C1 segment of cervical spinal cord (tissue), 14 donors: ENCODE results near the gene PSME3IP1.
"Not testable (repeated sequence)": the region's sequence is repeated elsewhere in the genome, so short reads cannot be mapped to it uniquely, and the experiment has no call there.

Experiments used
- DNase-seq, 14 donors: peaks; one replicate each; lab custom pipeline; 2025; lab: John Stamatoyannopoulos, UW

PSME3IP1 gene

GRCh38 chr16:57125969-57126368, 59.9 kb downstream of the PSME3IP1 start:
- DNase-seq = no peak

DNA sequence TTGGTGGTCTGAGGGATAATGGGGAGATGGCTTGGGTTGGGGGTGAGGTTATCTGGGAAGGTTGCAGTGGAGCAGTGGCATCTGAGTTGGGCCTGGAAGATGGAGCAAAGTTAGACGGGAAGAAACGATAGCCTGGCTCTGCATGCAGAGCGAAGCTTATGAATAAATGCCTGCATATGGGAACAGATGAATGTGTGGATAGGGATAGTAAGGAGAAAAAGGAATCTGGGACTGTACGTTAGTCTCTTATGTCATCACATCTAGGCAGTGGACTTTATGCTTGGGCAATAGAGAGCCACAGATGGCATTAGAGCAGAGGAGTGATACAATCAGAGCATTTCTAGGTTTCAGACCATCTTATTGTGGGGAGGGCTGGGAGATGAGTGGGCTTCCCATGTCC, 60.5 kb downstream of the PSME3IP1 start:
- no peak for DNase-seq

GRCh38 chr16:57123974-57124674, 61.7 kb downstream of the PSME3IP1 start:
- no peak for DNase-seq

GRCh38 chr16:57123216-57123973, 62.4 kb downstream of the PSME3IP1 start:
- DNase-seq = no peak

- no peak for DNase-seq
These were observed 67.3 kb downstream of the PSME3IP1 start for GRCh38 chr16:57118461-57119084.

- peak in 13 of 14 donors; percentile 59 to 95 (median 89) for DNase-seq
These were observed 70.2 kb downstream of the PSME3IP1 start for GRCh38 chr16:57115514-57116182.

- no peak for DNase-seq
These were observed 70.7 kb downstream of the PSME3IP1 start for GRCh38 chr16:57115168-57115513.

DNA sequence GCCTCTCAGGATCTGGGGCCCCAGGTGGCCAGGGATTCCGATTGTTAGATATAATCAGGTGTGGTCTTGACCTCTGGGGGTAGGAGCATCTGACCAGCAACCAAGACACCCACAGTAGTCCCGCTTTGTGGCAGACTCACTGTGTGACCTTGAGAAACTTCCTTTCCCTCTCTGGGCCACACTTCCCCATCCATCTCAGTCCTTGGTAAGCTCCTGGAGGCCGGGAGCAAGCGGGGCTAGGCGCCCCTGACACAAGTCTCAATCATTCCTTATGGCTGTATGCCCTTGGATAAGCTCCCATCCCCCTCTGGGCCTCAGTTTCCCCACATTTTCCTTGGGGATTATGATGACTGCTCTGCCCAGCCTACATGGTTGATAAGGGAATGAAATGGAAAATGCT, 72.2 kb downstream of the PSME3IP1 start:
- DNase-seq = no peak

- DNase-seq = peak in 3 of 14 donors; percentile 20 to 66 (median 32)
These were observed 72.8 kb downstream of the PSME3IP1 start for GRCh38 chr16:57113042-57113453.

DNA sequence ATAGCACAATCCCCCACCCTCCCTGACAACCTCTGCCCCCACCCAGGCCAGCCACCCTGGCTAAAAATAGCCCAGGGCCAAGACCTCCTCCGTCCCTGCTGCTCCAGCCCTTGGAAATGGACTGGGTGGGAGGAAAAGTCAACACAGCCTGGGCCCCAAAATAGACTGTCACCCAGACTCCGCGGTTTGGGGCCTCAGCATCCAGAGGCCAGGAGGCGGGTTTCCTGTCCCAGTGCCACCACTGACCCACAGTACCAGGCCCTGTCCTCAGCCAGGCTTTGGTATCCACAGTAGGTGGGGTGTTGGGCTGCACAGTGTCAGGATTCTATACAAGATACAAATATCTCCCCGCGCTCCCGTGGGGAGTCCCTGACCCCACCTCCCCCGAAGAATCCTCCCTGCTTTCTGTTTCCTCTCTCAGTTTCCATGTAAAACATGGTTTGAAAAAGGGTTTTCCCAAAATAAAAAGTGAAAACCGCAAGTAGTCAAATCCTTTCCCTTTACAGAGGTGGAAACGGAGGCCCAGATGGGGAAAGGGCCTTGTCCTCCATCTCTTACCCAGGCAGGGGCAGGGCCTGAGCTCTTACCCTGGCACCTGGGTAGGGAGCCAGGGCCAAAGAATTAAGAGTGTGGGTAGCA, 73.3 kb downstream of the PSME3IP1 start:
- no peak for DNase-seq

GRCh38 chr16:57111420-57111819, 74.4 kb downstream of the PSME3IP1 start:
- no peak for DNase-seq

DNA sequence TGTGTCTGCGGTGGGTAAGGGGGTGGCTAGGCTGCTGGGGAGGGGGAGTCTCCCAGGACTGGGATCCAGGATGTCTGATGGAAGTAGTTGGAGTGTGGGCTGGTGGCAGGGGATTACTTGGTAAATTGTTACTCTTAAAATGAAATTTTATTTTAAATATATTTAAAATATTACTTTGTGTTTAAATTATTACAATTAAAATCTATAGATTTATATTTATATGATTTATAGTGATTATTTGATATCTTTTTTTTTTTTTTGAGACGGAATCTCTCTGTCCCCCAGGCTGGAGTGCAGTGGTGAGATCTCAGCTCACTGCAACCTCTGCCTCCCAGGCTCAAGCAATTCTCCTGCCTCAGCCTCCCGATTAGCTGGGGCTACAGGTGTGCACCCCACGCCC, 74.9 kb downstream of the PSME3IP1 start:
- DNase-seq = no peak

DNA sequence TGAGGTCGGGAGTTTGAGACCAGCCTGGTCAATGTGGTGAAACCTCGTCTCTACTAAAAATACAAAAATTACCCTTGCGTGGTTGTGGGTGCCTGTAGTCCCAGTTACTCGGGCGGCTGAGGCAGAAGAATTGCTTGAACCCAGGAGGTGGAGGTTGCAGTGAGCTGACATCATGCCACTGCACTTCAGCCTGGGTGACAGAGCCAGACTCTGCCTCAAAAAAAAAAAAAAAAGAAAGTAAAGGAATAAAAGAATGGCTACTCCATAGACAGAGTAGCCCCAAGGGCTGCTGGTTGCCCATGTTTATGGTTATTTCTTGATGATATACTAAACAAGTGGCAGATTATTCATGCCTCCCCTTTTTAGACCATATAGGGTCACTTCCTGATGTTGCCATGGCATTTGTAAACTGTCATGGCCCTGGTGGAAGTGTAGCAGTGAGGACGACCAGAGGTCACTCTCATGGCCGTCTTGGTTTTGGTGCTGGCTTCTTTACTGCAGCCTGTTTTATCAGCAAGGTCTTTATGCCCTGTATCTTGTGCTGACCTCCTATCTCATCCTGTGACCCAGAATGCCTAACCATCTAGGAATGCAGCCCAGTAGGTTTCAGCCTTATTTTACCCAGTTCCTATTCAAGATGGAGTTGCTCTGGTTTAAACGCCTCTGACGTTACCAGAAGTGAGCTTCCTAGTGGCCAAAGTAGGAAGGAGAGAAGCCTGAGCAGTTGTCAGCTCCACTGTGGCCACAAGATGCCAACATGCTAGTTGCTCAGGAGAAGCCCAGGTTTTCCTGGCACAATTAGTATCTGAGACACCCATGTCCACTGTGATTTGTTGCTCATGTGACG, 76.4 kb downstream of the PSME3IP1 start:
- DNase-seq = not testable (repeated sequence)

DNA sequence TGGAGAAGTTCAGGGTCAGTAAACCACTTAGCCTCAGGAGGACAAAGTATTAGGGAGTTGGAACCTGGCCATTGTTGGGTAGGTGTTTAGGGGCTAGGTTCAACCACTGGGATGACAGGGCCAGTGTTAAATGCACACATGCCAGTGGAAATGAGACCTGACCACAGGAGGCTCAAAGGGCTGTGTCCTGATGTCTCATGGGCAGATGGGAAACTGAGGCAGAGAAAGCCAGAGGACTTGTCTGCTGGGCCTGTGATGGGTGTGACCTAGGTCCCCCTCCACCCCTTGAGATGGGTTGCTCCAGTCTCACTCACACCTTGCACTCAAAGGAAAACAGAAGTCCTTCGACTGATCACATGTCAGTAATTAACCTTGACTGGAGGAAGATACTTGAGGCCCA, 77.4 kb downstream of the PSME3IP1 start:
- no peak for DNase-seq

GRCh38 chr16:57107321-57107922, 78.4 kb downstream of the PSME3IP1 start:
- peak in 5 of 14 donors; percentile 12 to 57 (median 29) for DNase-seq

GRCh38 chr16:57106767-57107166, 79.1 kb downstream of the PSME3IP1 start:
- no peak for DNase-seq

DNA sequence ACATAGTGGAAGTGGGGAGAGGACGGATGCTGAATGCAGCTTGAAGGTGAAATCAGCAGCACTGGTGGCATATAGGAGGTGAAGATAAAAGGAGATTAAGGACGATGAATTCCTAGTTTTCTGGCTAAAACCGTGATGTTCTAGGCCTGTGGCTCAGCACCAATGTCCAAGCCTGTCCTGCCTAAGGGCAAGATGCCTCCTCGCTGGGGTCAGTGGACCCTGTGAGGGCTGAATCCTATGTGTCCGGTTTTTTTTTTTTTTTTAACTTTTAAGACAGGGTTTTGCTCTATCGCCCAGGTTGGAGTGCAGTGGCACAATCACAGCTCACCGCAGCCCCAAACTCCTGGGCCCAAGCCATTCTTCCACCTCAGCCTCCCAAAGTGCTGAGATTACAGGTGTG, 80.7 kb downstream of the PSME3IP1 start:
- DNase-seq = no peak

DNA sequence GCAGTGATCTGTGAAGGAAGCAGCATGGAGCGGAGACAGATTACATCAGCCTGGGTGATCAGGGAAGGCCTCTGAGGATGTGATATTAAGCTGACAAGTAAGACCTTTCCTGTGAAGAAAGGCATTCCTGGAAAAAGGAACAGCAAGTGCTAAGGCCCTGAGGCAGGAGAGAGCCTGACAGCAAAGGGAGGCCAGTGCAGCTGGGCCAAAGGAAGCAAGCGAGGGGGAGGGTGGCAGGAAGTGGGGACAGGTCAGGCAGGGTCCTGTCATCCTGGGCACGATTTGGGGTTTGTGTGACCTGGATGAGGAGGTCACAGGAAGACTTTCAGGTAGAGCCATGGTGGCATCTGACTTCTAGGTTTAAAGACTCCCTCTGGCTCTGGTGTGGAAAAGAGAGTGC, 81.1 kb downstream of the PSME3IP1 start:
- no peak for DNase-seq

DNA sequence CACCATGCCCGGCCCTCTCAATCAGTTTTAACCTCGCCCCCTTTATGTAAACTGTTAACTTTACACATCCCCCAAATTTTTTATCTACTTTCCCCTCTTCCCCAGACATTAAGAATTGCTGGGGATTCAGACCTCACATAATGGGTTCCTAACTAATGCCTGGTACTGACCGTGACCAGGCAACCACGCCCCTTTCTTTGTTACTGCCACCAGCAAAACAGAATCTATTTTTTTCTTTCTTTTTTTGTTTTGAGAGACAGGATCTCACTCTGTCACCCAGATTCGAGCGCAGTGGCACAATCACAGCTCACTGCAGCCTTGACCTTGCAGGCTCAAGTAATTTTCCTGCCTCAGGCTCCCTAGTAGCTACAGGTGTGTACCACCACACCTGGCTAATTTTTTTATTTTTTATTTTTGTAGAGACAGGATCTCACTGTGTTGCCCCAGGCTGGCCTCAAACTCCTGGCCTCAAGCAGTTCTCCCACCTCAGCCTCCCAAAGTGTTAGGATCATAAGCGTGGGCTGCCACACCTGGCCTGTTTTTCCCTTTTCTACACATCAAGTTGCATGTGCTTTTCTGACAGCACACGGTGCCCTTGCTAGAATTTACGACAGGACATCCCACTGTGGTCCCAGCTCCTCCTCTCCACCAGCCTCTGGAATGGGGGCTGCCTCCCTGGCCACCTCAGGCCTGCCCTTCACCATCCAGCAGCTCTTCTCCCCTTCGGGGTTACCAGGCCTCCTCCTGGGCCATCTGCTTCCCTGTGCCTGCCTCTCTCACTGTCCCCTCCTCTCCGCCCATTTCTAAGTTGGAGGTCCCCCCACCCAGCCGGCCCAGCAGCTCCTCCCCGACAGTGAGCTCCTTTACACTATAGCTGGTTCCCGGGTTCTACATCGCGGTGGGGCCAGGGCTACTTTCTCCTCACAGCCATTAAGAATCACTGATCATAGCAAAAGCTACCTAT, 82.7 kb downstream of the PSME3IP1 start:
- peak in 1 of 14 donors; percentile 26 for DNase-seq
